Epidermal melanocyte (primary cell): ENCODE results near the gene WBP2.
"Not testable (repeated sequence)": the region's sequence is repeated elsewhere in the genome, so short reads cannot be mapped to it uniquely, and the experiment has no call there.

Experiments used
- DNase-seq: peaks from one replicate; pipeline ENCODE4 v3.0.0; 2011; ENCODE audit warnings: low spot score; ENCODE audit not compliant: insufficient read length

Gene WBP2

GRCh38 chr17:75889454-75889853 is 34.3 kb upstream of the WBP2 start:
- no peak for DNase-seq

GRCh38 chr17:75888484-75888883 is 33.3 kb upstream of the WBP2 start:
- no peak for DNase-seq

GRCh38 chr17:75885860-75886259 is 30.7 kb upstream of the WBP2 start:
- not testable (repeated sequence) for DNase-seq

GRCh38 chr17:75885431-75885830 is 30.3 kb upstream of the WBP2 start:
- DNase-seq: no peak

- DNase-seq: no peak
These were observed 26.7 kb upstream of the WBP2 start for GRCh38 chr17:75881678-75882454.

GRCh38 chr17:75880266-75880665 is 25.1 kb upstream of the WBP2 start:
- no peak for DNase-seq

- DNase-seq: no peak
These were observed 23.3 kb upstream of the WBP2 start, which contains the start of gene TRIM47 for GRCh38 chr17:75878174-75878998. TSS of gene TRIM47 (minus strand) at chr17:75878581. CDS start at chr17:75878548, 33 bp downstream.

- no peak for DNase-seq
These were observed 22.6 kb upstream of the WBP2 start for GRCh38 chr17:75877752-75878173.

GRCh38 chr17:75876938-75877751 is 22.0 kb upstream of the WBP2 start:
- peak; percentile 84 for DNase-seq

- DNase-seq: no peak
These were observed 21.2 kb upstream of the WBP2 start for GRCh38 chr17:75876190-75876937.

GRCh38 chr17:75875940-75876189 is 20.7 kb upstream of the WBP2 start:
- DNase-seq: no peak

GRCh38 chr17:75875182-75875939 is 20.2 kb upstream of the WBP2 start:
- DNase-seq: no peak

GRCh38 chr17:75874323-75875181 is 19.4 kb upstream of the WBP2 start:
- DNase-seq: no peak

- no peak for DNase-seq
These were observed 18.6 kb upstream of the WBP2 start for GRCh38 chr17:75873587-75874322.

- DNase-seq: no peak
These were observed 17.6 kb upstream of the WBP2 start for GRCh38 chr17:75872434-75873351.

- not testable (repeated sequence) for DNase-seq
These were observed 15.1 kb upstream of the WBP2 start for GRCh38 chr17:75870228-75870627.

- peak; percentile 84 for DNase-seq
These were observed 14.4 kb upstream of the WBP2 start for GRCh38 chr17:75869282-75870141.
